COLO829 (cell line): Measurements from ENCODE around the gene SEC14L2.
A peak's percentile ranks its signal among the peaks of the same experiment; 100 is the strongest.
"Not testable (repeated sequence)": the region's sequence is repeated elsewhere in the genome, so short reads cannot be mapped to it uniquely, and the experiment has no call there.

Experiments used
- DNase-seq: peaks from one replicate; pipeline ENCODE4 v3.0.0; 2012; ENCODE audit warnings: low spot score

Gene SEC14L2

GRCh38 chr22:30426388-30427353 is 29.9 kb downstream of the SEC14L2 start:
- peak; percentile 97 for DNase-seq

GRCh38 chr22:30427871-30428270 is 31.1 kb downstream of the SEC14L2 start:
- no peak for DNase-seq

DNA sequence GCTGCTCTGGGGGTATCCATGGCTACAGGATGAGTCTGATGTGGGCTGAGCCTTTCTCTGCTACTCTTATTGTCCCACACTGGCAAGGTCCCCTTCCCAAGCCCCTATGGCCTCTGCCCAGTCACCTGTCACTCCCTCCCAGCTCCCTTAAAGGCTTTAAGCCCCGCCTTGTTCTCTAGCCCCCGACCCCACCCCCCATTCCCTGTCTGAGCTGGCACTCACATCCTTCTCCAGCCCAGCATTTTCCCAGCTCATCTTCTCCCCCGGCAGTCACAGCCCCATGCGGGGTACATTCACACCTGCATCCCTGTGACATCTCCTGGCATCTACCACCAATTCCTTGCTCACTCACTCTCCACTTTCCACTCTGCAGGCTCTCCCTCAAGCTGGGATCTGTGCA is 33.1 kb downstream of the SEC14L2 start:
- no peak for DNase-seq

DNA sequence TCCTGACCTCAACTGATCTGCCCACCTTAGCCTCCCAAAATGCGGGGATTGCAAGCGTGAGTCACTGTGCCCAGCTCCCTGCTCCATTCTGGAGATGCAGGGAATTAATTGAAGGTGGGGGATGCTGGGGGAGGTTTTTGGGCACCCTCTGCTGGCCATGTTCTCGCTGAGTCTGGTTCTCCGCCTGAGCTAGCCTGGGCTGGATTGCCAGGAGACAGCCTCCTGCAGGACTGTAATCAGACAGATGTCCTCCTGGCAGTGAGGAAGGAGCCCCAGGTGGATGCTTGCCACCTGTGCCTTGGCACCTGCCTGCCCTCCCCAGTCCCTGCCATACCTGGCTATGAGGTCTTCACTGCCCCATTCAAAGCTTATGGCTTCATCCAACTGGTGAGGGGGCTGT is 34.1 kb downstream of the SEC14L2 start:
- DNase-seq, result no peak

DNA sequence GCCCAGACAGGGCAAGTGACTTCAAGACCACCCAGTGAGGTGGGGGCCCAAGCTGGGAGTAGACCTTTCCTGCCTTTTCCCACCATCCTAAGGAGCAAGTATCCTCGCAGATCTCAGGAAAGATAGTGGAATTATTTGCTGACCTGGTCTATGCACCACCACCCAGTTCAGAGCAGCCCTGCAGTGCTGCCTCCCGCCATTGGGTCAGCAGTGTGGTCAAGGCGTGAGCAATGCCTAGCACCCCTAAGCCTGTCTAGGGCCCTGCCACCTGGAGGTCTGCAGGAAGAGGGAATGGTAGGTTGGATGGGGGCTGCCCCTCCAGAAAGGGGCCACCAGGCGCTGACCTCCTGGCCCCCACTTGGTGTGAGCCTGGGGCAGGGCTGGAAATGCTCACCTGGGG is 35.3 kb downstream of the SEC14L2 start:
- DNase-seq, result no peak

GRCh38 chr22:30432520-30432919 is 35.7 kb downstream of the SEC14L2 start:
- no peak for DNase-seq

DNA sequence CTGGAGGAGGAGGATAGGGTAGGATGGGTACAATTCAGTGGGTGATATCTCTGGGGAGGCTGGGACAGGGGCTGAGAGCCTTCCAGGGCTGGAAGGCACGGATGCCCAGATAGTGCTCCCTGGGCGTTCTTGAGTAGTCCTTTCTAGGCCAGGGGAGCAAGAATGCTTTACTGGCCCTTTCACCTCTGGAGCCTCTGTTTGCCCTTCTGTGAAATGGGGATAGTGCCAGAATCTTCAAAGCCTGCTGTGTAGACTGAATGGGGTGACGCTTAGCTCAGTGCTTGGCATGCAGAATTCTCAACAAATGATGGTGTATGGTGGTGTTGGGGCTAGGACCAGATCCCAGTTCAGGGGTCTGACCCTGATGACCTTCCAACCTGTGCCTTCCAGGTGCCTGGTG is 36.4 kb downstream of the SEC14L2 start:
- no peak for DNase-seq

- DNase-seq, result no peak
Observed at GRCh38 chr22:30433773-30434172, 37.0 kb downstream of the SEC14L2 start.

DNA sequence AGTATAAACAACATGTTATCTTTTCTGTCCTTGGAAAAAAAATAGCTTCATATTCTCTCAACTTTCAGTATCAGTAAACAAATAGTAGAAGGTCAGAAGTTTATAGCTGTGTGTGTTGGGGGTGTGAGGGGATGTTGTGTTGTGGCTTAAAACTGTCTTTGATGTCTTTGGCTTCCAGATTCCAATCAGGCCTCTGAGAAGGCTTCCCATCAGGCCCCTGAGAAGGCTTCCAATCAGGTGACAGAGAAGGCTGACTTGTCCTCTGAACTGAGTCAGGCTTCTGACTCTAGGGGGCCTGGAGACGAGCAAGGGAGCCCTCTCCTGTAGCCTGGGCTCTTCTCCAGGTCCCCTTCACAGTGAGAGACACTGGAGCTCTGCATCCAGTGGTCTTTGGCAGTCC is 38.0 kb downstream of the SEC14L2 start:
- DNase-seq, result no peak

GRCh38 chr22:30435674-30436126 is 38.9 kb downstream of the SEC14L2 start:
- no peak for DNase-seq

DNA sequence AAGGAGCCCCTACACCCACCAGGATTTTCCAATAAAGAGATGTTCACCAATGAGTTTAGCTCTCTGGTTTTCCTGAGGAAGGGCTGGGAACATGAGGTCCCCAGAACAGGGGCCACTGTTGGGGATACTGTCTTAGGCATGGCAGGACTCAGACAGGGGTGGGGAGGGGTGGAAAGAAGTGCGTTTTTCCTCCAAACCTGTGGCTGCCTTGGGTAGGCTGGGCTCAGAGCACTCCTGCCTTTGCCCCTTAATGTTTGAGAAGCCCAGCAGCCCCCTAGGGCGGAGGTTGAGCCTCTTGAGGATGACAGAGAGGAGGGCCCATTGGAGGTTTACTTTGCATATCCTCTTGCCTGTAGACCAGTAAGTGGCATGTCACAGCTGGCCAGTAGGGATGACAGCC is 39.4 kb downstream of the SEC14L2 start:
- DNase-seq, result no peak

- no peak for DNase-seq
Observed at GRCh38 chr22:30438559-30438958, 41.7 kb downstream of the SEC14L2 start.

DNA sequence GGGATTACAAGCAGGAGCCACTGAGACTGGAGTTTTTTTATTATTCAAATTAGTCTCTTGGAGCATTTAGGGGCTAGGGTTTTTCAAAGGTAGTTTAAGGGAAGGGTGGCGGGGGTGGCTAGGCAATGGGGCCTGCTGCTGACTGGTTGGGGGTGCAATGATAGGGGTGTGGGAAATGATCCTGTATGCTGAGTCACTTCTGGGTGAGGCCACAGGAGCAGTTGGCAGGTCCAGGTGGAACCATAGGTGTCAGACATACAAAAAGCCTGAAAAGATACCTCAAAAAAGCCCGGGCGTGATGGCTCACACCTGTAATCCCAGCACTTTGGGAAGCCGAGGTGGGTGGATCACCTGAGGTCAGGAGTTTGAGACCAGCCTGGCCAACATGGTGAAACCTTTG is 42.4 kb downstream of the SEC14L2 start:
- no peak for DNase-seq

- DNase-seq, result no peak
Observed at GRCh38 chr22:30439836-30440235, 43.0 kb downstream of the SEC14L2 start.

GRCh38 chr22:30441088-30441487 is 44.3 kb downstream of the SEC14L2 start:
- no peak for DNase-seq

DNA sequence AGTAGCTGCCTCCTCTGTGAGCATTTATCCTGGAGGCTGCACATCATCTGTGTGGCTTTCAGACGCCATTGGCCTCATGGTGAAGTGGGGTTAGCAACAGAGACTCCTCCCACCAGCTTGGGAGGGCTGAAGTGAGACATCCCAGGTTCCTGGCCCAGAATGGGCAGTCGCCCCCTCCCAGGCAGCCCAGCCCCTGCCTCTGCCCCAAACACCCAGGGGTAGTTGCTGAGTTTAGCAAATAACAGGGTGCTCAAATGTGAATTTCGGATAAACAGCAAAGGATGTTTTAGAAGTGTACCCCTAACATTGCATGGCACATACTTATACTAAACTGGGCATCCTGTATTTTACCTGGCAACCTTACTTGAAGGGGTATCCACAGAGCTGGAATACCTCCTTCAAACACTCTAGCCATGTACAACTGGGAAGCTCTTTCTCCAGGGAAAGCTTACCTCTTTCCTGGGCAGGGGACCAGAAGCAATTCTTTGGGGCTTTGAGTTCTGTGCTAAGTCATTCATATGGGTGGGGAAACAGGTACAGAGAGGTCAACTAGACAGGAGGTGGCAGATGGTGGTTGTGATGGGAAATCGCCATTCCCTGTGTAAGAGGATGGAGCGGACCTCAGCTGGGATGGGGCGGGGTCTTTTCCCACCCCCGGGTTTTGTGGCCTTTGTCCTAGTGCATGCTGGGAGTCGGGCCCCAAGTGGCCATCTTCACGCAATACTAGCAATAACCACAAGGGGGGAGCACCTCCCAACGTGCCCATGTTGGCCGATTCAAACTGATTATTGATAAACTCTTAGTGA is 48.0 kb downstream of the SEC14L2 start:
- peak; percentile 90 for DNase-seq

GRCh38 chr22:30445438-30446145 is 48.8 kb downstream of the SEC14L2 start:
- no peak for DNase-seq

DNA sequence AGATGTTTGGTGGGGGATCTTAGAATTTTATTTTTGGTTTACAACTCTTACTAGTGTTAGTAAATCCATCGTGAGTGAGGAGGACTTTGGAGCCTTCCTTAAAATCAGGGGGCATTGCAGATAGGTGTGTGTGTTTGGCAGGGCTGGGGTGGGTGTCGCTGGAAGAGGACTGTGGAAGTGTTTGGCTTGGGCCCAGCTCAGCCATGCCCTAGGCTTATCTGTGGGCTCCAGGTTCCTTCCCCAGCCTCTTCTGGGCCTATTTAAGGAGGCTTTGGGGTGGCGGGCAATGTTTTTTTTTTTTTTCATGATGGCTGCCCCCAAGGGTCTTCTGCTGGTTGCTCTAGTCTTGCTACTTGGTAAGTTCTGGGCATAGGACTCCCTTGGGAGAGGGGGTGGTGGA is 50.8 kb downstream of the SEC14L2 start:
- DNase-seq, result no peak

- not testable (repeated sequence) for DNase-seq
Observed at GRCh38 chr22:30451488-30451887, 54.7 kb downstream of the SEC14L2 start.

- DNase-seq, result no peak
Observed at GRCh38 chr22:30452861-30453260, 56.0 kb downstream of the SEC14L2 start.

DNA sequence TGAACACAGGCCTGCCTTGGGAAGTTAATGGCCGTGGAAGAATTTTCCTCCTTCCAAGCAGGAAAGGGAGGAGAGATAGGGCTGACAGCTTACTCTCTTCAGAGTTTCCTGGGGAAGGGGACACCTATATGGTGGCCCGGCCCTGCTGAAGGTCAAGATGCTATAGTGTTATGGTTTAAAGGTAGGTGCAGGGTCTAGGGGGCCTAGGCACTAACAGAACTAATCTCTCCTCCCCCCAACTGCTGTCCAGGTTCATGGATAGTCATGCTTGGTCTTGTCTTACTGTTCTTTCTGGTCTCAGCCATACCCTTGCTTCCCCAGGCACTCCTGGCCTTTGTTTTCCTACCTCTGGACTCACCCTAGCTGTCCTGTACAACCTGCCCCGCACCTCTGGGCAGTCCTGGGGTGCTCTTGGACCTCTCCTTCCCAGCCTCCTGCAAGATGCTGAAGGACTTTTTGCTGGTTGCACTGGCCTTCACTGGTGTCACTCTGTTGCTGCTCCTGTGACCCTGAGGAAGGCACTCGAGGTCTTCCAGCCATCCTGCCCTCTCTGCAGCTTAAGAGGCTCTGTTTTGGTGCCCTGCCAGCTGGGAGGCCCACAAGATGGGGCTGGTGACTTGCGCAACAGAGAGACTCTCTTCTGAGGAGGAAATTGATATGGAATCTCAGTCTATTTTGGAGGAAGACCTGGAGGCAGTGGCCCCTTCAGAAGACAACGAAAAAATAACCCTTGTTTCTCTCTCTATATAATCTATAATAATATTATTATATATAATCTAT is 57.1 kb downstream of the SEC14L2 start:
- no peak for DNase-seq
